CD4-positive, alpha-beta T cell treated with Interferon gamma for 1 hour (primary cell): Measurements from ENCODE around the gene LRP1-AS.

ENCODE experiments used
- DNase-seq: peaks from one replicate; pipeline ENCODE4 v3.0.0-alpha.2; 2020

LRP1-AS gene

DNA sequence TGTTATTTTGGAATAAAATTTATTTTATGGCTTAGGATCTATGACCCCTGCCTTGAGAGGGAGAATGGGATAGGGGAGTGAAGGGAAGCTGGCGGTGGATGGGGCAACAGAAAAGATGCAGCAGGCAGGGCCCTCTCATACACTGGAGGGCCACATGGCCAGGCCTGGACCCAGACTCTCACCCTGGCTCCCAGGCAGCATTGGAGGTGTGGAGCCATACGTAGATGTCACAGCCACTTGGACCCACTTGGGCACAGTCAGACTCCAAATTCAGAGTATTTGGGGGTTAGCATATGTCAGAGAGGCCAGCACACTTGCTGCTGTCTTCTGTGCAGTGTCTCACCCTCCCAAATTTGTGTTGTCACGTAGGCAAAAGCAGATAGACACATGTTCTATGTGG lies 52.0 kb downstream of the LRP1-AS start:
- no peak for DNase-seq
